Adrenal gland (tissue), 5 donors: ENCODE results near the gene AGAP5.
"Not testable (repeated sequence)": the region's sequence is repeated elsewhere in the genome, so short reads cannot be mapped to it uniquely, and the experiment has no call there.

Experiments
- CTCF ChIP-seq, 6 experiments: fragments of 450-650 bp in 4 of 6; fragments of 200-600 bp in 2 of 6; sonication (generic) in 1 of 6; IDR thresholded peaks; 1 replicate in 5 of 6; 2 replicates in 1 of 6; pipeline versions ENCODE4 v1.5.1 to v1.8.0; 2016 to 2021; ENCODE audit warnings: antibody characterized with exemption in 6 of 6, mild to moderate bottlenecking in 2 of 6, moderate library complexity in 1 of 6
- POLR2A ChIP-seq, 2 donors: fragments of 450-650 bp; IDR thresholded peaks; one replicate each; pipeline ENCODE4 v1.6.1; 2017; ENCODE audit warnings: antibody characterized with exemption in 2 of 2, mild to moderate bottlenecking in 2 of 2, moderate library complexity in 1 of 2
- donor health status: DM: no; HTN: no; CAD: no.

GRCh38 chr10:73695302-73695701 lies 2.6 kb downstream of the AGAP5 start:
- not testable (repeated sequence) for TF ChIP-seq POLR2A, CTCF (IDR thresholded peaks at IDR 0.05)
